GM19239 (cell line): ENCODE data around the gene PRRC2B.
"Not testable (repeated sequence)": the region's sequence is repeated elsewhere in the genome, so short reads cannot be mapped to it uniquely, and the experiment has no call there.

ENCODE experiments used
- DNase-seq: peaks from one replicate; pipeline ENCODE4 v3.0.0; 2011; ENCODE audit warnings: low spot score; ENCODE audit not compliant: insufficient read length
- FAIRE-seq: peaks from 2 replicates; lab custom pipeline; 2011; peaks lifted over from hg19 to GRCh38; lab: Jason Lieb, UNC

Gene PRRC2B

GRCh38 chr9:131467214-131467935, 73.5 kb downstream of the PRRC2B start:
- FAIRE-seq: no peak
- DNase-seq: no peak

- FAIRE-seq (no peak), DNase-seq (no peak)
Measured at GRCh38 chr9:131468031-131468430, 74.1 kb downstream of the PRRC2B start.

DNA sequence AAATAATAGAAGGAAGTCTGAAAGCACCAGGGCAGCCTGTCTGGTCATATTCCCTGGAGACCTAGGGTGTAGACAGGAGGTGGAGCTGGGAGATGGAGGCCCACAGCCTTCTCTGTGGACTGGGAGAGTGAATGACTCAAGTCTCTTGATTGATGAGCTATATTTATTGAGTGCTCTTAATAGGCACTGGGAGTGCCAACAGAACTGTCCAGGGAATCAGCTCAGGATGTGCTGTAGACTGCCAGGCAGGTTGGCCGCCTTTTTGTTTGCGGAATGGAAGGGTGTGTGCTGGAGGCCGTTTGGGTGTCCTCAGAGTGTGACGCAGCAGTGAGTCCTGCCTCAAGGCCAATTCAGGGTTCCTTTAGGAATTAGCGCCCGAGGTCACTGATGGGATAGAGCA, 75.5 kb downstream of the PRRC2B start:
- FAIRE-seq (no peak), DNase-seq (no peak)

DNA sequence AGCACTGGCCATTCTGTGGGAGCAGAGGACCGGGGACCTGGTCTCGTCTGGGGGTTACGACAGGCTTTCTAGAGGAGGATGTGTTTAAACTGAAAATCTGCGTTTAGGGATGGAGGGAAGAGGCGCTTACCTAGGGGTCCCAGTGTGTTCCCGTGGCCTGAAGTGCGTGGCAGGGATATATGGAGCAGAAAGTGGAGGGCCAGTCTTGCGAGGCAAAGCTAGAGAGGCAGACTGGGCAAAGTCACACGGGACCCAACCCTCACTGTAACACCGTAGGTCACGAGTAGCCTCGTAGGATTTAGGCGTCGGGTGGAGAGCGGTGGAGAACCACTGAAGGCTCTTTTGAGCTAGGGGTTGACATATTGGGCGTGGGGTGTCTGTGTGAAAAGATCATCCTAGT, 76.1 kb downstream of the PRRC2B start:
- DNase-seq (no peak), FAIRE-seq (no peak)

DNA sequence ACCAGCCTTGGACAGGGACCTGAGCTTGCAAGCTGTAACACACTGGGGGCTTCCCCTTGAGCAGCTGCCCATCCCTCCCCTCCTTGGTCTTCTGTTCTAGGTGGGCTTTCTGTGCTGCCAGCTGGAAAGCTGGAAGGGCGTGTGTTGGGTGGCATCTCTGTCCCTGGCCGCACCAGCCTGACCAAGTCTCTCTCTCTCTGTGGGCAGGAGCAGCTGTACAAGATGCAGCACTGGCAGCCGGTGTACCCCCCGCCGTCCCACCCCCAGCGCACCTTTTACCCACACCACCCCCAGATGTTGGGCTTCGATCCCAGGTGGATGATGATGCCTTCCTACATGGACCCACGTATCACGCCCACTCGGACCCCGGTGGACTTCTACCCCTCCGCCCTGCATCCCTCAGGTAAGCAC, 76.7 kb downstream of the PRRC2B start:
- FAIRE-seq: no peak
- DNase-seq: no peak

- DNase-seq, FAIRE-seq: not testable (repeated sequence)
Measured at GRCh38 chr9:131472085-131472484, 78.2 kb downstream of the PRRC2B start.

- no peak for DNase-seq
- no peak for FAIRE-seq
Measured at GRCh38 chr9:131473198-131473885, 79.5 kb downstream of the PRRC2B start.

GRCh38 chr9:131473891-131474290, 80.0 kb downstream of the PRRC2B start:
- no peak for DNase-seq
- FAIRE-seq: no peak

DNA sequence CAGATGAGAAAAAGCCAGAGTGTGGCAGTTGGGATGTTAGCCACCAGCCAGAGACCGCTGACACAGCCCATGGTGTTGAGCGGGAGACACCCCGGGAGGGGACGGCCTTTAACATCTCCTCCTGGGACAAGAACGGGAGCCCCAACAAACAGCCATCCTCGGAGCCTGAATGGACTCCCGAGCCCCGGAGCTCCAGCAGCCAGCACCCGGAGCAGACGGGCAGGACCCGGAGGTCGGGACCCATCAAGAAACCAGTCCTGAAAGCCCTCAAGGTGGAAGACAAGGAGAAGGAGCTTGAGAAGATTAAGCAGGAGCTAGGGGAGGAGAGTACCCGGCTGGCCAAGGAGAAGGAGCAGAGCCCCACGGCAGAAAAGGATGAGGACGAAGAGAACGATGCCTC, 80.8 kb downstream of the PRRC2B start:
- DNase-seq (no peak), FAIRE-seq (no peak)

- FAIRE-seq (no peak), DNase-seq (no peak)
Measured at GRCh38 chr9:131475111-131475955, 81.4 kb downstream of the PRRC2B start.

DNA sequence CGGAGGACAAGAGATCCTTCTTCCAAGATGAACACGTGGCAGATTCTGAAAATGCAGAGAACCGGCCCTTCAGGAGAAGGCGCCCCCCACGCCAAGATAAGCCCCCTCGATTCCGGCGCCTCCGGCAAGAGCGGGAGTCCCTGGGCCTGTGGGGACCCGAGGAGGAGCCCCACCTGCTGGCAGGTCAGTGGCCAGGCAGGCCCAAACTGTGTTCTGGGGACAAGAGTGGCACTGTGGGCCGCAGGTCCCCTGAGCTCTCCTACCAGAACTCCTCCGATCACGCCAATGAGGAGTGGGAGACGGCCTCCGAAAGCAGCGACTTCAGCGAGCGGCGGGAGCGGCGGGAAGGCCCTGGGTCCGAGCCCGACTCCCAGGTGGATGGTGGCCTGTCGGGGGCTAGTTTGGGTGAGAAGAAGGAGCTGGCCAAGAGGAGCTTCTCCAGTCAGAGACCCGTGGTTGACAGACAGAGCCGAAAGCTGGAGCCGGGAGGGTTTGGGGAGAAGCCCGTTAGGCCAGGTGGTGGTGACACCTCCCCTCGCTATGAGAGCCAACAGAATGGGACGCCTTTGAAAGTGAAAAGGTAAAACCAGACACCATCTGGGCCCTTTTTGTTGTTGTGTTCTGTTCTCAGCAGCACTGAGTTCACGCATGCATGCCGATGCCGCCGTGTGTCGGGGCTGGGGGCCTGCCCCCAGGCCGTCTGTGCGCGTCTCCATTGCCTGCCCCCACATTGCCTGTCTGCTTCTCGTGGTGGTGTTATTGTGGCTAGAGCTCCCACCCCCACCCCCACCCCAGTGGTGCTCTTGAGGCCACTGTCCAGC, 82.3 kb downstream of the PRRC2B start:
- DNase-seq (no peak), FAIRE-seq (no peak)

GRCh38 chr9:131476777-131477345, 83.0 kb downstream of the PRRC2B start:
- FAIRE-seq: no peak

GRCh38 chr9:131477367-131477766, 83.5 kb downstream of the PRRC2B start:
- DNase-seq: no peak
- no peak for FAIRE-seq

More at GRCh38 chr9:131476777-131477345, 83.0 kb downstream of the PRRC2B start:
- DNase-seq: no peak

- no peak for FAIRE-seq
- no peak for DNase-seq
Measured at GRCh38 chr9:131477816-131478419, 84.0 kb downstream of the PRRC2B start.

DNA sequence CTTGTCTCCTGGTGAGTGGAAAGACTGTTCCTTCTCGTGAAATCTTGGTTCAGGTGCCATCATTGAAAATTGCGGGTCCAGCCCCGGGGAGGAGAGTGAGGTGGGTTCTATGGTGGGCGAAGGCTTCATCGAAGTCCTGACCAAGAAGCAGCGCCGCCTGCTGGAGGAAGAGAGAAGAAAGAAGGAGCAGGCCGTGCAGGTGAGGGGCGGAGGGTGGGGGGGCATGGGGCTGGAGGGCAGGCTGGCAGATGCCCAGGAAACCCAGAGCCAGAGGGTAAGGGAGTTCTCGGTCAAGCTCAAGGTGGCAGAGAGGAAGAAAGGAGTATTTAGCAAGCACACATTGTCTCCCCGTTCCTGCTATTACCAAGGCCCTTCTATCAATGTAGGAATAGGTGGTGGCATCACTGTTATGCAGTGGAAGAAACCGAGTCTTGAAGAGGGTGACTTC, 84.6 kb downstream of the PRRC2B start:
- FAIRE-seq (peak; percentile 44), DNase-seq (peak; percentile 44)

- DNase-seq (no peak), FAIRE-seq (no peak)
Measured at GRCh38 chr9:131478911-131479310, 85.0 kb downstream of the PRRC2B start.

DNA sequence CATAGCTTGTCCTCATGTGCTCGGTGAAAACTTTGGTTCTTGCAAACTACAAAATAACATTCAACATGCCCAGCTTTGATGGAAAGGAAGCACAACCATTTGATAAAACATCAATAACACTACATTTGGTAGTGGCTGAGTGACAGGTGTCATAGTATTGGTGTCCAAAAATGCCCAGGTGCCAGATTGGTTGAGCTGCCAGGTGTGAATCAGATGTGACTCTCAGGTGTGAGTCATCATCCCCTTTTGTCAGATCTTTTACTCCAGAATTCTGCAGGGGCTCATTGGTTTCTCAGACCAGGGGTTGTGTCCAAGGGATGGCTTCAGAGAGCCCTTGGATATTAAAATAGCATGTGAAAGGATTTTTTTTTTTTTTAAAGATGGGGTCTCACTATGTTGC, 86.4 kb downstream of the PRRC2B start:
- DNase-seq: no peak
- FAIRE-seq: no peak

DNA sequence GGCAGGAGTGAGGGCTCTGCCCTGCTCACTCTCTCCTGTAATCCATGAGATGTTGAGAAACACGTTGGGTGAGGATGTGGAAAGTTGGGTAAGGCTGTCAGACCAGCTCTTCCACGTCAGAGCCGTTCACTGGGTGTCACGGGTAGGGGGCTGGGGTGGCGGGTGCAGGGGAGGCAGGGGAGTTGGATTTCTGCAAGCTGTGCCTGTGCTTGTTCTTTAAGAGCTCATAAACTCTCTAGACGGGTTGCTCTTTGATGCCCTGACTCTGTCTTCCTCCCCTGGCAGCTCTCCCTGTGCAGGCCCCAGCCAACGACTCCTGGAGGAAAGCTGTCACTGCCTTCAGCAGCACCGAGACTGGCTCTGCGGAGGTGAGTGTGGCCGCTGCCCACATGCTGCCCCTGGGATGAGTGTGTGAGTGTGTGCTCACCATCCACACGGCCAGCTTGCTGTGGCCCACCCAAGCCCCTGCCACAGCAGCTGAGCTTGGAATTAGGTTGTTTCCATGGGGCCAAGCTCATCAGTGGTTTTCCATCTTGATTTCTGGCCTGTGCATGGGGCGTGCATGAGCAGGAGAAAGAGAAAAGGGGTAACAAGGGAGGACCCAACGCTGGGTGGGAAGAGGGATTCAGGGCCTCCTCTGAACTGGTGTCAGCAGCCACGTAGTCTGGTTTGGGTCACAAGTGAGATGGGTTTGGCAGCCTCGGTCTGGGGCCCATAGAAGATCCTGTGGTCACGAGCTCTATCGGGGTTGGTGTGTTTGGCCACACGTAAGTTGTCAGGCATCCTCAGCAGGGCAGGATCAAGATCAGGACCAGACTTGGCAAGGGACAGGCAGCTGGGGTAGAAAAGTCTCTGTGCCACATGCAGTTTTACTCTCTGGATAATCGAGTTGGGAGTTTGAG, 87.8 kb downstream of the PRRC2B start:
- DNase-seq (no peak), FAIRE-seq (no peak)
